Rectal smooth muscle tissue (tissue), 1 donor: ENCODE data around the gene POLR1A.

Experiments used
- H3K27ac ChIP-seq: one replicate; pipeline ENCODE4 v1.7.0; 2013; ENCODE audit warnings: low read depth, low read length, inconsistent platforms
- H3K27me3 ChIP-seq: one replicate; pipeline ENCODE4 v1.7.0; 2013; ENCODE audit warnings: low read length; ENCODE audit not compliant: control insufficient read depth, insufficient read depth
- H3K36me3 ChIP-seq: one replicate; pipeline ENCODE4 v1.7.0; 2013; ENCODE audit warnings: low read length; ENCODE audit not compliant: control insufficient read depth, insufficient read depth
- H3K4me1 ChIP-seq: one replicate; pipeline ENCODE4 v1.7.0; 2013; ENCODE audit warnings: low read length; ENCODE audit not compliant: control insufficient read depth, insufficient read depth
- H3K4me3 ChIP-seq: one replicate; pipeline ENCODE4 v1.7.0; 2013; ENCODE audit warnings: low read length
- H3K9ac ChIP-seq: one replicate; pipeline ENCODE4 v1.7.0; 2013; ENCODE audit warnings: low read length

POLR1A gene

GRCh38 chr2:86082756-86083155 lies 22.9 kb downstream of the POLR1A start:
- no peak overlapping the region for H3K27ac ChIP-seq
- no peak overlapping the region for H3K4me3 ChIP-seq
- peaks cover 8% of the 10 kb centered on the region for H3K36me3 ChIP-seq
- H3K9ac ChIP-seq = no peak overlapping the region
- no peaks in the 10 kb centered on the region for H3K27me3 ChIP-seq
- no peaks in the 10 kb centered on the region for H3K4me1 ChIP-seq

- H3K36me3 ChIP-seq = peaks cover 18% of the 10 kb centered on the region
- no peaks in the 10 kb centered on the region for H3K27me3 ChIP-seq
Observed at GRCh38 chr2:86081724-86082123, 24.0 kb downstream of the POLR1A start.

DNA sequence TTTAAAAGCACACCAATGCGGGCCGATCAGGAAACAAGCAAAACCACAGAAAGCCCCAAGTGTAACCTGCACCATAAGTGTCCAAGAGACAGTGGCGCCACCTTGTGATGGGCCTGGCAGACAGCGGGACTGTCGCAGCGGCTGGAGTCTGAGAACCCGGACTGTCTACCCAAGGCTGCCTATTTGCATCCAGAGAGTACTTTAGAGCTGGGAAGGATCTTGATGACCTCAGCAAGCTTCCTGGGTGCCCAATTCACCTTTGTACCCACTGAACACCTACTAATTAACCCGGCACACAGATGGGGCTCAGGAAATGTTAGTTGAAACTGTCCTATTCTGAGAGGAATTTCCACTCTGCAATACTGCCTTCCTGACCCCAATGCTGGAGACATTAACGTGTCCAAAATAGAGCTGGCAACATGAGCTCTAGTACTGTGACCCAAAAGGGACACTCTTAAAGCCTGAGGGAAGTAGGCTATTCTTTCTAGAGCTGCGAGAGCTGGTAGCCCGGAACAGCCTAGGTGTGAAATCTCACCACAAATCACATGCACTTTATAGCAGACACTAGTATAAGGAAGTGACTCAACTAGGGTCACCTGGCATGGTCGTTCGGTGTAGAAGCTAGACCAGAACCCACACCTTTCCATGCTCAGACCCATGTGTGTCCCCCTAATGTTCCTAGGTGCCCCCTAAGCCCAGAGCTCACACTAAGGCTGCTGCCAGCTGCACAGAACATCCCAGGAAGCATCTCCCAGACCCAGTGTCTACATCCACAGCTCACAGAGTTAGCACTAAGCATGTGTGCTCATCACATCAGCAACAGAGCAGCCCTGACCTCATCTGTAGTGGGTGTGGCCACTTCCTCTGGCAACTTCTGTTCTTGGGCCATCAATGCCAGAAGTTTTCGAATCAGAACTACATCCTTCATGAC lies 25.4 kb downstream of the POLR1A start:
- Histone ChIP-seq H3K27ac (no peak overlapping the region), H3K9ac (no peak overlapping the region), H3K4me3 (no peak overlapping the region), H3K36me3 (peaks cover 19% of the 10 kb centered on the region), H3K4me1 (no peaks in the 10 kb centered on the region), H3K27me3 (no peaks in the 10 kb centered on the region)

More at GRCh38 chr2:86081724-86082123, 24.0 kb downstream of the POLR1A start:
- no peaks in the 10 kb centered on the region for H3K4me1 ChIP-seq
- no peak overlapping the region for H3K4me3 ChIP-seq
- no peak overlapping the region for H3K27ac ChIP-seq
- no peak overlapping the region for H3K9ac ChIP-seq

GRCh38 chr2:86078774-86079545 lies 26.7 kb downstream of the POLR1A start:
- Histone ChIP-seq H3K27ac (no peak overlapping the region), H3K9ac (no peak overlapping the region), H3K4me3 (no peak overlapping the region), H3K4me1 (no peaks in the 10 kb centered on the region), H3K36me3 (peaks cover 21% of the 10 kb centered on the region), H3K27me3 (no peaks in the 10 kb centered on the region)

DNA sequence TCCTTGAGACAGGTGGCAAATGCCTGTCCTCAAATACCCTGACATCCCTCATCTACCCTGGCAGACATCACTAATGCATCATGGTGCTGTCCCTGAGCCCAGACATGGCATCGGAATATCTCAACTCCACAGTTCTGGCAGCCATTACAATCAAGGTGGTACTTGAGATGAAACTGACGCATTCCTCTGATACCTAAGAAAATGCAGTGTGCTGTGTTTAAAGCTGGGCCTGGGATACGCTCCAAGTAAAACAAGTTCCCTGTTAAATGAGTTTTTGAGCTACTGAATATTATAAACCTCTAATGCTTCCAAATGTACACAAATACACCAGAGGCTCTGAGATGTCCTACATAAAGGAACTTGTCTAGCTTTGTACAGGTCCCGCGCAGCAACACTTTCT lies 29.8 kb downstream of the POLR1A start:
- no peak overlapping the region for H3K9ac ChIP-seq
- no peak overlapping the region for H3K27ac ChIP-seq
- peaks cover 24% of the 10 kb centered on the region for H3K36me3 ChIP-seq
- H3K4me1 ChIP-seq = no peaks in the 10 kb centered on the region
- H3K27me3 ChIP-seq = no peaks in the 10 kb centered on the region
- H3K4me3 ChIP-seq = no peak overlapping the region

DNA sequence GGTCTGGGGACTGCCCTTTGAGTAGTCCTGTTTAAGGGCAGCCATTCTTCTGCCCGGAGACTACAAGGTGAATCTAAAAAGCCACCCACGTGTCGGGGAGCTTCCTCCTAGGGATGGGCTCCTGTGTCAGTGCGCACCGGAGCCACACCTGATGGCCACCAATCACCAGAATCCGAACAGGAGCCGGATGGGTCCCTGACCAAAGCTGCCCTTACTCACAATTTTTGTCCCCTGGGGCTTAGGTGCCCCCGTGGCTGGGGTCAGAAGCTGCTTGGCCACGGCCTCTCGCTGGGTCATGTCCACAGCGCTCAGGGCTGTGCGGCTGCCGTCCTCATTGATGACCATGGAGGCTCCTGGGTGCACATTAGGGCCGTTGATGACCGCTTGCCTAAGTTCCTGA lies 30.9 kb downstream of the POLR1A start:
- Histone ChIP-seq H3K27me3 (no peaks in the 10 kb centered on the region), H3K4me3 (no peak overlapping the region), H3K9ac (no peak overlapping the region), H3K4me1 (no peaks in the 10 kb centered on the region), H3K27ac (no peak overlapping the region), H3K36me3 (peaks cover 23% of the 10 kb centered on the region)

DNA sequence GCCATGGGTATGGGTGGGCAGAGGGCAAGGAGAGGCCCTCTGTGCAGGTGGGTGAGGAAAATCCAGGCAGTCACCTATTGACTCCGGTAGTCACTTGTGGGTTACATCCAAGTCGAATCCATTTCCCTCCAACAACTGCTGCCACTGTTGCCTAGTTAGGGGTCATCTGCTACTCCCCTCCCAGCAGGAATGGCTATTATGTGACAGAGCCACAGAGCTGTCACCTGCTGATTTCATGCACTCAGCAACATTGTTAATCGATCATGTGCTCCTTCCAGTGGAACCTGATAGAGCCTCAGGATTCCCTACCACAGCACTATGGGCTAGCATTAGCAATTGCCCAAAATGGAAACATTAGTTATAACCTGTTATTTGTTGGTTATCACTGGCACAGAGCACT lies 31.4 kb downstream of the POLR1A start:
- H3K27ac ChIP-seq = no peak overlapping the region
- H3K27me3 ChIP-seq = no peaks in the 10 kb centered on the region
- H3K9ac ChIP-seq = no peak overlapping the region
- peaks cover 25% of the 10 kb centered on the region for H3K36me3 ChIP-seq
- no peak overlapping the region for H3K4me3 ChIP-seq
- H3K4me1 ChIP-seq = no peaks in the 10 kb centered on the region

DNA sequence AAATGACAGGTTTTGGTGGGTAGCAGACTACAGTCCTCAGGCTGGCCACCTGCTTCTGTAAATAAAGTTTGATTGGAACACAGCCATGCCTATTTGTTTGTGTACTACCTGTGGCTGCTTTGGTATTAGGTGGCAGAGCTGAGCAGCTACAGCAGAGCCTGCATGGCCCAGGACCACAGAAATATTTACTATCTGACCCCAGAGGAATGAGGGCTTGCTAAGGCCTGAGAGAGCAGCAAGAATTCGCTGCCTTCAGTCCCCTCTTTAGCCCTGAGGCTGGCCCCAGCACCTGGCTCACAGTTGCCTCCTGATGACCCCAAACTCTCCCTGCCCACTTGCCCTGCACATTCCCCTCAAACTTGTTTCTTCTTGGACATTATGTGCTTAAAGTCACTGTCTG lies 32.5 kb downstream of the POLR1A start:
- Histone ChIP-seq H3K4me3 (no peak overlapping the region), H3K4me1 (no peaks in the 10 kb centered on the region), H3K27me3 (no peaks in the 10 kb centered on the region), H3K27ac (no peak overlapping the region), H3K36me3 (peaks cover 33% of the 10 kb centered on the region), H3K9ac (no peak overlapping the region)

GRCh38 chr2:86072271-86072858 lies 33.3 kb downstream of the POLR1A start:
- H3K36me3 ChIP-seq = peaks cover 29% of the 10 kb centered on the region
- peak overlapping the region; percentile 15 for H3K27ac ChIP-seq
- no peak overlapping the region for H3K9ac ChIP-seq
- no peaks in the 10 kb centered on the region for H3K4me1 ChIP-seq
- H3K4me3 ChIP-seq = no peak overlapping the region
- H3K27me3 ChIP-seq = no peaks in the 10 kb centered on the region

DNA sequence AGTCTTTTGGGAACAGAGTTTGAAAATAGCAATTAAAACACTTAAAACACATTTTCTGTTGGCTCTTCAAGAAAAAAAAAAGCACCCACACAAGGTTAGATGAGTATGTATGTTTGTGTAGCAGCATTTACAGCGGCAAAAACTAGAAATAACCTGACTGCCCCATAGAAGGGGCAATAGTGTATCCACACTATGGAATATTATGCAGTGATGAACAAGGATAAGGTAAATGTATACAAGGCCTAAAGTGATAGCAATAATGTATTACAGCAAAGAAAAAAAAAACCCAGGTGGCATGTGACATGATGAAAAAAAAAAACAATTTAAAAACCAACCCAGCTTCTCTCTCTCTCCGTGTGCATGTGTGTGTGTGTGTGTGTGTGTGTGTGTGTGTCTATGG lies 34.8 kb downstream of the POLR1A start:
- H3K27ac ChIP-seq = no peak overlapping the region
- peaks cover 18% of the 10 kb centered on the region for H3K36me3 ChIP-seq
- no peaks in the 10 kb centered on the region for H3K4me1 ChIP-seq
- no peak overlapping the region for H3K9ac ChIP-seq
- no peaks in the 10 kb centered on the region for H3K27me3 ChIP-seq
- no peak overlapping the region for H3K4me3 ChIP-seq

- Histone ChIP-seq H3K27ac (no peak overlapping the region), H3K4me3 (no peak overlapping the region), H3K27me3 (no peaks in the 10 kb centered on the region), H3K9ac (no peak overlapping the region), H3K4me1 (peaks cover 6% of the 10 kb centered on the region), H3K36me3 (peaks cover 22% of the 10 kb centered on the region)
Observed at GRCh38 chr2:86069783-86070339, 35.8 kb downstream of the POLR1A start.

DNA sequence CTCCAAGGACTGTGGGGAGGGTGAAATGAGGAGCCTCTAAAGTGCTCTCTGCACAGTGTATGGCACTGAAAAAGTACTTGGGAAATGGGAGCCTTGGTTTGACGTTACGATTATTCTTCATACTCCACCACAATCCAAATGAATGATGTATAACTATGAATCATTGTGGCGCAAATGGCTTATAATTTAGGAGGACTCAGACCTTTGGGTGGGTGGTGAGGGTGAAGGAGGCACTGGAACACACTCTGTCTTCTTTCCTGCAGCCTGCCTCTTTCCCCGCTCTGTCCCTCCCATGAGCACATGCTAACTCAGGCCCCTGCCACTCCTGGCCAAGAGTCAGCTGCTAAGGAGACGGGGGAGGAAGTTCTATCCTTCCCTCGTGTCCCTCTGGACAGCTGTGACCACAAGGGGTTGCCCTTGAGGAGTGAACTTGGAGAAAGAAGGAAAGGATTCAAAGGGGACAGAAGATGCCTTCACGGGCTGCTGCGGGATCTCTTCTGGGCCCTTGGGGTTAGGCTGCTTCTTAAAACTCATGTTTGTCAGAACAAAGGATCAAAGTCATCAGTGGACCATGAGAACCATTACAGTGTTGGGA lies 36.5 kb downstream of the POLR1A start:
- Histone ChIP-seq H3K27me3 (no peaks in the 10 kb centered on the region), H3K36me3 (peaks cover 25% of the 10 kb centered on the region), H3K27ac (no peak overlapping the region), H3K4me3 (no peak overlapping the region), H3K9ac (no peak overlapping the region), H3K4me1 (peaks cover 6% of the 10 kb centered on the region)
